ENCODE measurements around the gene RAP1GDS1. TPM values are rescaled to one million over a fixed set of nuclear protein-coding genes. Genes with fewer than 3 reads are reported as not detected.

The RAP1GDS1 gene
- 54.2 and 63.7 TPM in 2 replicates for total RNA-seq

DNA sequence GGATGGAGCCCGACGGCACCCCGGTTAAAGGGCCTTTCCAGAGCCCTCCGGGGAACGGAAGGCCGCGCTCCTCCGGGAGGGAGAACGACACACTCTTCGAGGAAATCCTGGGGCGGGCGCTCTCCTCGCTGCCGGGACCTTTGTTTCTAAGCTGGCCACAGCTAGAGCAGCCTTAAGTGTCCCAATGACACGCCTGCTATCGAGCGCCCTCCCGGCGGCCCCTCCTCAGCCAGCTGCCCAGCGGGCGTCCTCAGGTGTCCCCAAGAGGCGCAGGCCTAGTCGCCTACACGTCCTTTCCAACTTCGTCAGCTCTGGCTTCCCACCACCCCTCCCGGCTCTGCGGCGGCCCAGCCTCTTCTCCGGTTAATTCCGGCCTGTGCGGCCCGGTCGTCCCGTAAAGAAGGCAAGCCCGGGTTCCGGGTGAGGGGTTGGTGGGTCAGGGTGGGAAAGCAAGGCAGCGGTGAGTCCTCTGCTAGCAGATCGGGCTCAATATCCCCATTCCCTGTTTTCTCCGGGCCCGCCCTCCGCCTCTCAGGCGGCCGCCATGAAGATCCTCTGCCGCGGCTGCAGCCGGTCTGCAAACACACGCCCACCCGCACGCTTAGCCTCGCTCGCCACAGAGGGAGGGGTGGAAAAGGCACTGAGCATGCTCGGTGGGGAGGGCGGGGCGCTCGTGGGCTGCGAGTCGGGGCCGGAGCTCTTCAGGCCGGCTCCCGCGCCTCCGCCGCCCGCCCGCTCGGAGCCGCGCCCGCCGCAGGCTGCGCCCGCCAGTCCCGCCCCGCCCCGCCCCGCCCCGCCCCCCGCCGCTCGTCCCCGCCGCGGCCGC lies at the start of gene RAP1GDS1:
Gene RAP1GDS1, plus strand, starts transcription at position 806 of the 826 bp plus-strand sequence. CDS start 182 bp downstream, outside the sequence.

Other genes with a start within 250 kb of the RAP1GDS1 start
- gene STPG2, start 117.9 kb upstream of the RAP1GDS1 start, total RNA-seq, result not detected in 2 replicates

Data from epithelial cell of umbilical artery (primary cell).